ENCODE measurements around the gene TPP1.

Gene TPP1

DNA sequence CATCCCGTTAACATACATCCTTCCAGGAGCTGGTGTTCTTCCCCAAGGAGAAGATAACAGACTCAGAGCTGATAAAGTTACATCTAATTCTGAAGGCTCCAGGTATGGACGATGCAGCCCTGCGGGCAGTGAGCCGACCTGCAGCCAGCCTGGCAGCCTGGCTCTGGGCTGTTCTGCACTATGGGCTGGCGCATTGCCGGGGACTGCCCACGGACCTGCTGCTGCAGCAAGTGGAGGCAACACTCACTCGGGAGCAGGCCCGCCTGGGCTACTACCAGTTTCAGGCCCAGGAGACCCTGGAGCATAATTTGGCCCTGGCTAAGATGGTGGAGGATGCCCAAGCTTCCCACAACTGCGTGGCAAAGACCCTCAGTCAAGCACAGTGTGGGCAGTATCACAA lies 55.6 kb downstream of the TPP1 start:
- WGBS = 87% methylated on average over 10 of the region's 10 CpGs
- H3K36me3 ChIP-seq (ENCODE audit: control insufficient read depth in 1 of 2, insufficient read depth in 2 of 2, low read depth in 1 of 2, low read length in 2 of 2) = peaks cover 18 to 62% of the 10 kb centered on the region in 2 experiments
- H3K23ac ChIP-seq (ENCODE audit: low read length in 2 of 2) = no peak overlapping the region

DNA sequence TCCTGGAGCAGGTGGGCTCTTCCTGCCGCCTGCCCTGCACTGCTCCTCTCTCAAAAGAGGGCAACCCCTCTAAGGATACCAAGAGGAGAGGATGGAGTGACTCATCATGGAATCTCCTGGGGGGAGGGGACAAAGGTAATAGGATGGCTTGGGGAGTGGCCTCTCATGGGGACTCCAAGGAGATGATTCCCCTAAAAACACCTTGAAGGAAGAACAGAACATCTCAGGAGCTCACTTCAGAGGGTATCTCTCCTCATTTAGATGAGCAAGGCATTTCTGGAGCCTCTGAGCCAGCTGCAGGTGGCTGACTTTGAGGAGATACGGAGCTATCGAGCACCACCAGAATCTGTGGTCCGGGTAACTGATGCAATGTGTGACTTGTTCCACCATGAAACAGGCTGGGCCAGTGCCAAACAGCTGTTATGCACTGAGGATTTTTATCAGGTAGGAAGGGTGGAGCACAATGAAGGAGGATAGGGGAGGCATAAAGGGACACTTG lies 56.1 kb downstream of the TPP1 start:
- Histone ChIP-seq H4K91ac (ENCODE audit: low read length) (no peak overlapping the region), H2BK12ac (ENCODE audit: low read length in 2 of 2) (no peak overlapping the region), H3K9me3 (ENCODE audit: control insufficient read depth, low read length) (no peaks in the 10 kb centered on the region), H3K4me1 (ENCODE audit: control insufficient read depth, insufficient read depth, low read depth, low read length) (peaks cover 11% of the 10 kb centered on the region), H2BK5ac (ENCODE audit: low read depth, low read length, poor library complexity, severe bottlenecking) (no peak overlapping the region), H3K4me3 (ENCODE audit: insufficient read depth in 1 of 2, low read depth in 1 of 2, low read length in 2 of 2) (no peak overlapping the region), H2BK15ac (ENCODE audit: low read depth, poor library complexity, severe bottlenecking) (no peak overlapping the region), H2AFZ (ENCODE audit: low read depth, low read length) (no peak overlapping the region), H3K4me2 (ENCODE audit: low read length, poor library complexity, severe bottlenecking) (no peak overlapping the region), H3K18ac (ENCODE audit: low read depth in 1 of 2, low read length in 2 of 2) (no peak overlapping the region), H3K27me3 (ENCODE audit: control insufficient read depth in 1 of 2, insufficient read depth in 1 of 2, low read length in 2 of 2) (no peaks in the 10 kb centered on the region), H3K23ac (ENCODE audit: low read length in 2 of 2) (no peak overlapping the region), H3K14ac (ENCODE audit: low read length in 2 of 2) (no peak overlapping the region), H3K27ac (ENCODE audit: low read length, poor library complexity, severe bottlenecking) (no peak overlapping the region), H2AK5ac (ENCODE audit: low read length, severe bottlenecking) (no peak overlapping the region), H2BK120ac (ENCODE audit: low read depth, low read length) (no peak overlapping the region), H3K79me1 (replicated peaks; ENCODE audit: low read length, poor library complexity, severe bottlenecking) (no peaks in the 10 kb centered on the region), H3K36me3 (ENCODE audit: control insufficient read depth in 1 of 2, insufficient read depth in 2 of 2, low read depth in 1 of 2, low read length in 2 of 2) (peaks cover 21 to 67% of the 10 kb centered on the region in 2 experiments), H4K8ac (ENCODE audit: low read length) (no peak overlapping the region), H3K4ac (ENCODE audit: low read depth in 1 of 2, low read length in 2 of 2) (no peak overlapping the region), H3K9ac (ENCODE audit: low read length) (no peak overlapping the region)
- DNase-seq = no peak
- WGBS = 98% methylated on average over 4 of the region's 4 CpGs

More for the DNA sequence above, 55.6 kb downstream of the TPP1 start:
- no peak overlapping the region for H2BK5ac ChIP-seq (ENCODE audit: low read depth, low read length, poor library complexity, severe bottlenecking)
- no peak overlapping the region for H3K27ac ChIP-seq (ENCODE audit: low read length, poor library complexity, severe bottlenecking)
- no peak overlapping the region for H3K14ac ChIP-seq (ENCODE audit: low read length in 2 of 2)
- no peak overlapping the region for H3K4ac ChIP-seq (ENCODE audit: low read depth in 1 of 2, low read length in 2 of 2)
- no peak overlapping the region for H3K4me2 ChIP-seq (ENCODE audit: low read length, poor library complexity, severe bottlenecking)
- no peak for DNase-seq
- H3K18ac ChIP-seq (ENCODE audit: low read depth in 1 of 2, low read length in 2 of 2) = no peak overlapping the region
- H2BK12ac ChIP-seq (ENCODE audit: low read length in 2 of 2) = no peak overlapping the region
- no peaks in the 10 kb centered on the region for H3K9me3 ChIP-seq (ENCODE audit: control insufficient read depth, low read length)
- H2BK15ac ChIP-seq (ENCODE audit: low read depth, poor library complexity, severe bottlenecking) = no peak overlapping the region
- H2AFZ ChIP-seq (ENCODE audit: low read depth, low read length) = no peak overlapping the region
- peaks cover 14% of the 10 kb centered on the region for H3K4me1 ChIP-seq (ENCODE audit: control insufficient read depth, insufficient read depth, low read depth, low read length)
- H3K4me3 ChIP-seq (ENCODE audit: insufficient read depth in 1 of 2, low read depth in 1 of 2, low read length in 2 of 2) = no peak overlapping the region
- no peaks in the 10 kb centered on the region for H3K27me3 ChIP-seq (ENCODE audit: control insufficient read depth in 1 of 2, insufficient read depth in 1 of 2, low read length in 2 of 2)
- H2BK120ac ChIP-seq (ENCODE audit: low read depth, low read length) = no peak overlapping the region
- no peak overlapping the region for H4K91ac ChIP-seq (ENCODE audit: low read length)
- no peak overlapping the region for H4K8ac ChIP-seq (ENCODE audit: low read length)
- no peaks in the 10 kb centered on the region for H3K79me1 ChIP-seq (replicated peaks; ENCODE audit: low read length, poor library complexity, severe bottlenecking)
- H2AK5ac ChIP-seq (ENCODE audit: low read length, severe bottlenecking) = no peak overlapping the region
- no peak overlapping the region for H3K9ac ChIP-seq (ENCODE audit: low read length)
